Femur (tissue), 1 donor: Measurements from ENCODE around the gene ZNF534.
"Not testable (repeated sequence)": the region's sequence is repeated elsewhere in the genome, so short reads cannot be mapped to it uniquely, and the experiment has no call there.

ENCODE experiments used
- DNase-seq: peaks from one replicate; pipeline ENCODE4 v3.0.0-alpha.2; 2017

The ZNF534 gene

GRCh38 chr19:52500474-52500873 is 71.5 kb downstream of the ZNF534 start:
- DNase-seq = not testable (repeated sequence)

GRCh38 chr19:52500991-52501390 is 72.0 kb downstream of the ZNF534 start:
- not testable (repeated sequence) for DNase-seq
